ENCODE measurements around the gene PTCSC3. TPM values are rescaled to one million over a fixed set of nuclear protein-coding genes. Genes with fewer than 3 reads are reported as not detected.

PTCSC3 gene
- polyA plus RNA-seq, 3 donors, result not detected

GRCh38 chr14:36224176-36224575, 47.7 kb upstream of the PTCSC3 start:
- no peak overlapping the region for H3K4me3 Mint-ChIP-seq
- WGBS (ENCODE audit: insufficient coverage), result no CpG with 5 or more reads among the region's 9 CpGs
- Histone ChIP-seq H3K4me2 (replicated peaks; ENCODE audit: extremely low read depth, low read length, poor library complexity, severe bottlenecking) (no peak overlapping the region), H3K4me3 (replicated peaks in 1 of 3; ENCODE audit: low read depth in 2 of 3, low read length in 3 of 3) (no peak overlapping the region), H3K79me2 (ENCODE audit: insufficient read depth, low read length) (no peaks in the 10 kb centered on the region), H3K9ac (ENCODE audit: insufficient read depth, low read length, poor library complexity, severe bottlenecking) (no peak overlapping the region), H3K27ac (ENCODE audit: low read depth in 1 of 2, low read length in 2 of 2) (no peak overlapping the region), H3K27me3 (ENCODE audit: control insufficient read depth in 2 of 2, insufficient read depth in 2 of 2, low read length in 2 of 2) (peaks cover 0 to 7% of the 10 kb centered on the region in 2 donors), H3K4me1 (ENCODE audit: control insufficient read depth in 1 of 2, insufficient read depth in 2 of 2, low read length in 2 of 2) (no peaks in the 10 kb centered on the region), H3K36me3 (replicated peaks in 1 of 2; ENCODE audit: control insufficient read depth in 1 of 2, insufficient read depth in 2 of 2, low read length in 2 of 2) (no peaks in the 10 kb centered on the region), H3K9me3 (replicated peaks in 1 of 2; ENCODE audit: control insufficient read depth in 1 of 2, insufficient read depth in 1 of 2, low read length in 2 of 2) (no peaks in the 10 kb centered on the region), H2AFZ (ENCODE audit: insufficient read depth, low read depth, low read length, poor library complexity, severe bottlenecking) (no peak overlapping the region), H4K20me1 (ENCODE audit: insufficient read depth, low read length) (no peaks in the 10 kb centered on the region)
- H3K27me3 Mint-ChIP-seq (ENCODE audit: low read depth in 3 of 3), result peaks cover 4 to 8% (median 8%) of the 10 kb centered on the region in 3 donors
- no peak for DNase-seq
- H3K4me1 Mint-ChIP-seq, result no peaks in the 10 kb centered on the region
- no peak for TF ChIP-seq CTCF (IDR thresholded peaks at IDR 0.05)
- H3K36me3 Mint-ChIP-seq, result no peaks in the 10 kb centered on the region
- intact Hi-C loops (cut with micrococcal nuclease), result no loop called here
- H3K27ac Mint-ChIP-seq, result no peak overlapping the region
- H3K9me3 Mint-ChIP-seq, result no peaks in the 10 kb centered on the region

- WGBS (ENCODE audit: insufficient coverage), result 60% methylated on average over 1 of the region's 3 CpGs
- H3K9me3 Mint-ChIP-seq, result no peaks in the 10 kb centered on the region
- Histone ChIP-seq H3K27me3 (ENCODE audit: control insufficient read depth in 2 of 2, insufficient read depth in 2 of 2, low read length in 2 of 2) (peaks cover 0 to 10% of the 10 kb centered on the region in 2 donors), H3K4me1 (ENCODE audit: control insufficient read depth in 1 of 2, insufficient read depth in 2 of 2, low read length in 2 of 2) (no peaks in the 10 kb centered on the region), H3K4me2 (replicated peaks; ENCODE audit: extremely low read depth, low read length, poor library complexity, severe bottlenecking) (no peak overlapping the region), H3K79me2 (ENCODE audit: insufficient read depth, low read length) (no peaks in the 10 kb centered on the region), H3K4me3 (replicated peaks in 1 of 3; ENCODE audit: low read depth in 2 of 3, low read length in 3 of 3) (no peak overlapping the region), H3K9ac (ENCODE audit: insufficient read depth, low read length, poor library complexity, severe bottlenecking) (no peak overlapping the region), H3K9me3 (replicated peaks in 1 of 2; ENCODE audit: control insufficient read depth in 1 of 2, insufficient read depth in 1 of 2, low read length in 2 of 2) (no peaks in the 10 kb centered on the region), H2AFZ (ENCODE audit: insufficient read depth, low read depth, low read length, poor library complexity, severe bottlenecking) (no peak overlapping the region), H3K27ac (ENCODE audit: low read depth in 1 of 2, low read length in 2 of 2) (no peak overlapping the region), H4K20me1 (ENCODE audit: insufficient read depth, low read length) (no peaks in the 10 kb centered on the region), H3K36me3 (replicated peaks in 1 of 2; ENCODE audit: control insufficient read depth in 1 of 2, insufficient read depth in 2 of 2, low read length in 2 of 2) (no peaks in the 10 kb centered on the region)
- no peaks in the 10 kb centered on the region for H3K36me3 Mint-ChIP-seq
- H3K4me1 Mint-ChIP-seq, result no peaks in the 10 kb centered on the region
- no peak overlapping the region for H3K4me3 Mint-ChIP-seq
- peaks cover 4 to 10% (median 8%) of the 10 kb centered on the region in 3 donors for H3K27me3 Mint-ChIP-seq (ENCODE audit: low read depth in 3 of 3)
- intact Hi-C loops (cut with micrococcal nuclease), result no loop called here
- H3K27ac Mint-ChIP-seq, result no peak overlapping the region
- DNase-seq, result no peak
- no peak for TF ChIP-seq CTCF (IDR thresholded peaks at IDR 0.05)
Observed at GRCh38 chr14:36223558-36223957, 47.0 kb upstream of the PTCSC3 start.
